ENCODE data around the gene PCDHGB1. TPM values are rescaled to one million over a fixed set of nuclear protein-coding genes. Genes with fewer than 3 reads are reported as not detected.

The PCDHGB1 gene
- polyA plus RNA-seq, 1 experiment: 2.2 TPM

Other genes starting within 250 kb of the PCDHGB1 start
- 0.23 and 0.31 TPM in 2 replicates for gene PCDHB3, start 249.6 kb upstream of the PCDHGB1 start, polyA plus RNA-seq (2011; rRNA removed)
- 0.02 TPM in 2 replicates for gene PCDHB4, start 228.3 kb upstream of the PCDHGB1 start, polyA plus RNA-seq (2011; rRNA removed)
- gene PCDHB5, start 214.9 kb upstream of the PCDHGB1 start, polyA plus RNA-seq (2011; rRNA removed): 0.18 and 0.22 TPM in 2 replicates
- gene PCDHB6, start 200.0 kb upstream of the PCDHGB1 start, polyA plus RNA-seq (2011; rRNA removed): 0.20 and 0.26 TPM in 2 replicates
- 0.31 and 0.44 TPM in 2 replicates for gene PCDHB7, start 177.5 kb upstream of the PCDHGB1 start, polyA plus RNA-seq (2011; rRNA removed)
- gene PCDHB8, start 172.3 kb upstream of the PCDHGB1 start, polyA plus RNA-seq (2011; rRNA removed): 0.11 and 0.17 TPM in 2 replicates
- gene PCDHB16, start 167.7 kb upstream of the PCDHGB1 start, polyA plus RNA-seq (2011; rRNA removed): 0.21 and 0.32 TPM in 2 replicates
- 0.22 and 0.49 TPM in 2 replicates for gene PCDHB9, start 162.9 kb upstream of the PCDHGB1 start, polyA plus RNA-seq (2011; rRNA removed)
- gene PCDHB10, start 157.7 kb upstream of the PCDHGB1 start, polyA plus RNA-seq (2011; rRNA removed): 0.18 and 0.28 TPM in 2 replicates
- gene PCDHB11, start 150.5 kb upstream of the PCDHGB1 start, polyA plus RNA-seq (2011; rRNA removed): 0.10 and 0.22 TPM in 2 replicates
- 0.09 and 0.13 TPM in 2 replicates for gene PCDHB12, start 141.4 kb upstream of the PCDHGB1 start, polyA plus RNA-seq (2011; rRNA removed)
- gene PCDHB13, start 136.2 kb upstream of the PCDHGB1 start, polyA plus RNA-seq (2011; rRNA removed): 0.16 and 0.23 TPM in 2 replicates
- gene PCDHB14, start 126.8 kb upstream of the PCDHGB1 start, polyA plus RNA-seq (2011; rRNA removed): 0.42 and 0.47 TPM in 2 replicates
- gene PCDHB15, start 104.7 kb upstream of the PCDHGB1 start, polyA plus RNA-seq (2011; rRNA removed): 0.45 and 0.52 TPM in 2 replicates
- not detected in 2 replicates for gene SLC25A2, start 46.0 kb upstream of the PCDHGB1 start, polyA plus RNA-seq (2011; rRNA removed)
- gene TAF7, start 29.3 kb upstream of the PCDHGB1 start, polyA plus RNA-seq (2011; rRNA removed): 25.5 and 46.7 TPM in 2 replicates
- 1.8 and 1.9 TPM in 2 replicates for gene PCDHGA1, start 19.6 kb upstream of the PCDHGB1 start, polyA plus RNA-seq (2011; rRNA removed)
- gene PCDHGA2, start 11.3 kb upstream of the PCDHGB1 start, polyA plus RNA-seq (2011; rRNA removed): 6.7 and 6.8 TPM in 2 replicates
- 1.9 and 2.5 TPM in 2 replicates for gene PCDHGA3, start 6.3 kb upstream of the PCDHGB1 start, polyA plus RNA-seq (2011; rRNA removed)
- 3.0 and 4.0 TPM in 2 replicates for gene PCDHGA4, start 4.9 kb downstream of the PCDHGB1 start, polyA plus RNA-seq (2011; rRNA removed)
- gene PCDHGB2, start 9.9 kb downstream of the PCDHGB1 start, polyA plus RNA-seq (2011; rRNA removed): 3.7 and 4.0 TPM in 2 replicates
- gene PCDHGA5, start 14.1 kb downstream of the PCDHGB1 start, polyA plus RNA-seq (2011; rRNA removed): 1.2 and 1.6 TPM in 2 replicates
- gene PCDHGB3, start 20.1 kb downstream of the PCDHGB1 start, polyA plus RNA-seq (2011; rRNA removed): 2.7 and 3.0 TPM in 2 replicates
- gene PCDHGA6, start 23.8 kb downstream of the PCDHGB1 start, polyA plus RNA-seq (2011; rRNA removed): 3.3 and 4.3 TPM in 2 replicates
- gene PCDHGA7, start 32.6 kb downstream of the PCDHGB1 start, polyA plus RNA-seq (2011; rRNA removed): 1.8 and 3.6 TPM in 2 replicates
- gene PCDHGB4, start 37.6 kb downstream of the PCDHGB1 start, polyA plus RNA-seq (2011; rRNA removed): 11.8 and 12.2 TPM in 2 replicates
- gene PCDHGA8, start 42.5 kb downstream of the PCDHGB1 start, polyA plus RNA-seq (2011; rRNA removed): 0.72 and 0.77 TPM in 2 replicates
- 13.5 and 19.4 TPM in 2 replicates for gene PCDHGB5, start 47.8 kb downstream of the PCDHGB1 start, polyA plus RNA-seq (2011; rRNA removed)
- 0.97 and 1.2 TPM in 2 replicates for gene PCDHGA9, start 52.7 kb downstream of the PCDHGB1 start, polyA plus RNA-seq (2011; rRNA removed)
- gene PCDHGB6, start 57.9 kb downstream of the PCDHGB1 start, polyA plus RNA-seq (2011; rRNA removed): 1.5 and 1.7 TPM in 2 replicates
- gene PCDHGA10, start 62.9 kb downstream of the PCDHGB1 start, polyA plus RNA-seq (2011; rRNA removed): 2.7 and 3.9 TPM in 2 replicates
- 7.6 and 9.6 TPM in 2 replicates for gene PCDHGB7, start 67.6 kb downstream of the PCDHGB1 start, polyA plus RNA-seq (2011; rRNA removed)
- gene PCDHGA11, start 71.0 kb downstream of the PCDHGB1 start, polyA plus RNA-seq (2011; rRNA removed): 5.4 and 7.4 TPM in 2 replicates
- gene PCDHGA12, start 80.4 kb downstream of the PCDHGB1 start, polyA plus RNA-seq (2011; rRNA removed): 6.1 and 7.9 TPM in 2 replicates
- gene PCDHGC3, start 125.9 kb downstream of the PCDHGB1 start, polyA plus RNA-seq (2011; rRNA removed): 36.5 and 56.3 TPM in 2 replicates
- 0.49 TPM in 2 replicates for gene PCDHGC4, start 134.9 kb downstream of the PCDHGB1 start, polyA plus RNA-seq (2011; rRNA removed)
- 0.99 and 1.6 TPM in 2 replicates for gene PCDHGC5, start 139.0 kb downstream of the PCDHGB1 start, polyA plus RNA-seq (2011; rRNA removed)